ENCODE data around the gene ANKRD62.
"Not testable (repeated sequence)": the region's sequence is repeated elsewhere in the genome, so short reads cannot be mapped to it uniquely, and the experiment has no call there.

ANKRD62 gene

DNA sequence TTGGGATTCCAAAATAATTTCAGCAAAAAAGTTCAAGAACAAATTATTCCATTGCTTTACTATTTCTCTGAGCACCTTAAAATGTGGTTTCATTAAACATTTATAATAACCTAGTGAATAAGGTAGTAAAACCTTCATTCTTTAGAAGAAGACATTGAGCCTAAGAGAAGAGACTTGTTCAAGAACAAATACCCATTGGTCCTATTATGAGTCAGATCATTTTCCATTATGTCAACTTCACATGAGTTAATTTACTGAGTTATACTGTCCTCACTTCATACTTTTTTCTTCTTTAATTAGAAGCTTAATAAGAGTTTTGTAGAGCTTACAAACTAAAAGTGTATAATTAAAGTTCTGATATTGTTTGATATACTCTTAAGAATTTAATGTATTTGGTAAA is 5.5 kb downstream of the ANKRD62 start:
- DNase-seq, result no peak

- DNase-seq, result no peak
Observed at GRCh38 chr18:12101266-12101665, 7.6 kb downstream of the ANKRD62 start.

- no peak for DNase-seq
Observed at GRCh38 chr18:12102136-12102842, 8.6 kb downstream of the ANKRD62 start.

GRCh38 chr18:12106471-12106870 is 12.8 kb downstream of the ANKRD62 start:
- DNase-seq, result no peak

- no peak for DNase-seq
Observed at GRCh38 chr18:12109836-12110235, 16.2 kb downstream of the ANKRD62 start.

DNA sequence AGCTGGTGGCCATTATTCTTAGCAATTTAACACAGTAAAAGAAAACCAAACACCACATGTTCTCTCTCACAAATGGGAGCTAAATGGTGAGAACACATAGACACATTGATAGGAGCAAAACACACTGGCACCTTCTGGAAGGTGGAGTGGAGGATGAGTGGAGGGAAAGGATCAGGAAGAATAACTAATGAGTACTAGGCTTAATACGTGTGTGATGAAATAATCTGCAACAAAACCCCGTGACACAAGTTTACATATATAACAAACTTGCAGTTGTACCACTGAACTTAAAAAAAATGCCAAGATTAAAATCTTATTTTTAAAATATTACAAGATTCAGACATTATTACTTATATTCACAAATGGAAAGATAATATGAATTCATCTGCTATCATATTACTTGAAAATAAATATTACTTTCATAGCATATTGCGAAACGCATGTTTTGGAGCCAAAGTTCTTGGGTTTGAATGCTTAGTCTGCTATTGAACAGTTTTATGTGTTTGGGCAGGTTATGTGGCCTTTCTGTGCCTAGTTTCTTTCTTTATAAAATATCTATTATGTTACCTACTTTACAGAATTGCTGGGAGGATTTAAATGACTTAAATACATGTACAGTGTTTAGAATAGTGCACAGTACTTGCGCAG is 20.5 kb downstream of the ANKRD62 start:
- DNase-seq, result no peak

DNA sequence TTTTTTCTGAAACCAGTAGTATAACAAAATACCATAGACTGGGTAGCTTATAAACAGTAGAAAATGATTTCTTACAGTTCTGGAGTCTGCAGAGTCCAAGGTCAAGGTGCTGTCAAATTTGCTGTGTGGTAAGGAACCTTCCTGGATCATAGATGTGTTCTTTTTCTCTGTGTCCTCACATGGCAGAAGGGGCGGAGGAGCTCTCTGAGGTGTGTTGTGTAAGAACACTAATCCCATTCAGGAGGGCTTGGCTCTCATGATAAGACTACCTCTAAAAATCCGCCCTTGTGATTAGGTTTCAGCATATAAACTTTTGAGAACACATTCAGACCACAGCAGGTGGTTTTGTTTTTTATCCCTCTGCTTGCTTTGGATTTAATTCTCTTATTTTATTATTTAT is 25.7 kb downstream of the ANKRD62 start:
- DNase-seq, result no peak

DNA sequence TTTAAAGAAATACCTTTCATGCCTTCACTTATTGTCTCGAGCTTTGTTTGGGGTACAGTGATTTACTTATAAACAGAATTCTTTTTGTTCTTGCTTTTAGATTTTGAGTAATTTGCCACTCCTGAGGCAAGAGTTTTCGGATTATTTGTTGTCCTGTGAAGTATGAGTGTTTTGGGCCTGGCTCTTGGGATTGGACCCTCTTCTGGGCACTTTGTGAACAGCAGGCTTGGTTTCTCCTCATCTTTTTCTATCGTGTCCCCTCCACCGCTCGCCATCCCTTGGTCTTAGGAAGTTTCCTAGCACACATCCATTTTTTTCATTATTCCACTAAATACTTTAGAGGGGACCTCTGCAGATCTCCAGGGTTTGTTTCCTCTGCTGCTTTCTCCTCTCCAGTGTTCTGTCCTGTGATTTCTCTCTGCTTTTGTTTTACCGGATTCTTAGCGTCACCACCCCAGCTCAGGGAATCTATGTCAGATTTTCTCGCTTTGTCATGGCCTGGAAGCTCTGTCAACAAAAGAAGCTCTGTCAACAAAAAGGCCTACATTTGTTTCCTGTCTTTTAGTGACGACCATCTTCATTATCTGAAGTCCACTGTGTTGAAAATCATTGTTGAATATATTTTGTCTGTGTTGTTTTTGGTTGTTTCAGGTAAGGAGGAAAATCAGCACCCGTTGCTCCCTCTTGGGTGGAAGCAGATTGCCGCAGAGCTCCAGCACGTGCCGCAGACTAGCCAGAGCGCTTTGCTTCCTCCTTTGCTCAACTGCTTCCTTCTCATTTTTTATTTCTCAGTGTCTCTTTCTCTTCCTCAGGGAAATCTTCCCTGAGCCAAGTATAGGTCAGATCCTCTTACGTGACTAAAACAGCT is 27.8 kb downstream of the ANKRD62 start:
- DNase-seq, result no peak

DNA sequence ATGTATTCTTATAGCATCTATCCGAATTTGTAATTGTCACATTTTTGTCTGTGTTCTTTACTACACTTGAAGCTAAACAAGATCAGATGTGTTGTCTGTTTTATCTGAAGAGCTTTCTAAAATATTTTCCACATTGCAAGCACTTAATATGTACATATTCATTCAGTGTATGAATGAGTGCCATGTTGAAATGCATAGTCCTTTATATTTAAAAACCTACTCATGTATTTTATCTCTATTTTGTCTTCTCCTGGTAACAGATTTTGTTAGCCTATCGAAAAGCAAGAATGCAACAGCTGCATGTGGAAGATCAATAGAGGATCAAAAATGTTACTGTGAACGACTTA is 28.4 kb downstream of the ANKRD62 start:
- DNase-seq, result not testable (repeated sequence)

- not testable (repeated sequence) for DNase-seq
Observed at GRCh38 chr18:12127647-12128046, 34.0 kb downstream of the ANKRD62 start.

- not testable (repeated sequence) for DNase-seq
Observed at GRCh38 chr18:12138831-12139230, 45.2 kb downstream of the ANKRD62 start.

DNA sequence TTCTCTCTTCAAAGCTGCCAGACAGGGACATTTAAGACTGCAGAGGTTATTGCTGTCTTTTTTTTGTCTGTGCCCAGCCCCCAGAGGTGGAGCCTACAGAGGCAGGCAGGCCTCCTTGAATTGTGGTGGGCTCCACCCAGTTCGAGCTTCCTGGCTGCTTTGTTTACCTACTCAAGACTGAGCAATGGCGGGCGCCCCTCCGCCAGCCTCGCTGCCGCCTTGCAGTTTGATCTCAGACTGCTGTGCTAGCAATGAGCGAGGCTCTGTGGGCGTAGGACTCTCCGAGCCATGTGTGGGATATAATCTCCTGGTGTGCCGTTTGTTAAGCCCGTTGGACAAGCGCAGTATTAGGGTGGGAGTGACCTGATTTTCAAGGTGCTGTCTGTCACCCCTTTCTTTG is 47.2 kb downstream of the ANKRD62 start:
- not testable (repeated sequence) for DNase-seq

DNA sequence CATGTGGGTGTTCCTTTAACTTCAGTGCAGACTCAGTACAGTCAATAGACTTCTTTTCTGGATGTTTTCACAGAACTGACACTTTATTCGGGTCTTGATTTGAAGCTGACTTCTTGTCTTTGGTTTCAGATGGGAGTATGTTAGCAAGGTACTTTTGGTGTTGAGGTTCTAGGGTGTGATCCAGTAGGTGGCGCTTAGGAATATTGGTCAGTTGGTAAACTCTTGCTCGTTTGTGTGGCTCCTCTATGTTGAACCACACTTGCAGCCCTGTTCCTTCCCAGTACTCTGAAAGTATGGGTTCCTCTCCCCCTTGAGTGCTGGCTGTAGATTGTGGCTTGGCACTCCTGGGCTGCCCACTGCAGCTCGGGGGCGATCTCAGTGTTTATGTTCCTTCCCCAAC is 48.1 kb downstream of the ANKRD62 start:
- not testable (repeated sequence) for DNase-seq

GRCh38 chr18:12149431-12149830 is 55.8 kb downstream of the ANKRD62 start:
- not testable (repeated sequence) for DNase-seq

DNA sequence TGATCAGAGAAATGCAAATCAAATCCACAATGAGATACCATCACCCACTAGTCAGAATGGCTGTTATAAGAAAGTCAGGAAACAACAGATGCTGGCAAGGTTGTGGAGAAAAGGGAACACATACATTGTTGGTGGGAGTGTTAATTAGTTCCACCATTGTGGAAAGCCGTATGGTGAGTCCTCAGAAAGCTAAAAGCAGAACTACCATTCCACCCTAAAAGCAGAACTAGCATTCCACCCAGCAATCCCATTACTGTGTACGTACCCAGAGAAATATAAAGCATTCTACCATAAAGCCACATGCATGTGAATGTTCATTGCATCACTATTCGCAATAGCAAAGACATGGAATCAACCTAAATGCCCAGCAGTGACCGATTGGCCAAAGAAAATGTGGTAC is 60.7 kb downstream of the ANKRD62 start:
- no peak for DNase-seq

- DNase-seq, result no peak
Observed at GRCh38 chr18:12155996-12156395, 62.4 kb downstream of the ANKRD62 start.

- DNase-seq, result no peak
Observed at GRCh38 chr18:12159446-12159845, 65.8 kb downstream of the ANKRD62 start.

DNA sequence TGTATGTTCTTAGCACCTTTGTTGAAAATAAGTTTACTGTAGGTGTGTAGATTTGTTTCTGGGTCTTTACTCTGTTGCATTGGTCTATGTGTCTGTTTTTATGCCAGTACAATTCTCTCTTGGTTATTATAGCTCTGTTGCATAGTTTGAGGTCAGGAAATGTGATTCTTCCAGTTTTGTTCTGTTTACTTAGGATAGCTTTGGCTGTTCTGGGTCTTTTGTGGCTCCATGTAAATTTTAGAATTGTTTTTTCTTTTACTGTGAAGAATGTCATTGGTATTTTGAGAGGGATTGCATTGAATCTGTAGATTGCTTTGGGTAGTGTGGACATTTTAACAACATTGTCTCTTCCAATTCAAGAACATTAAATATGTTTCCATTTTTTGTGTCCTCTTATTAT is 69.1 kb downstream of the ANKRD62 start:
- DNase-seq, result no peak

DNA sequence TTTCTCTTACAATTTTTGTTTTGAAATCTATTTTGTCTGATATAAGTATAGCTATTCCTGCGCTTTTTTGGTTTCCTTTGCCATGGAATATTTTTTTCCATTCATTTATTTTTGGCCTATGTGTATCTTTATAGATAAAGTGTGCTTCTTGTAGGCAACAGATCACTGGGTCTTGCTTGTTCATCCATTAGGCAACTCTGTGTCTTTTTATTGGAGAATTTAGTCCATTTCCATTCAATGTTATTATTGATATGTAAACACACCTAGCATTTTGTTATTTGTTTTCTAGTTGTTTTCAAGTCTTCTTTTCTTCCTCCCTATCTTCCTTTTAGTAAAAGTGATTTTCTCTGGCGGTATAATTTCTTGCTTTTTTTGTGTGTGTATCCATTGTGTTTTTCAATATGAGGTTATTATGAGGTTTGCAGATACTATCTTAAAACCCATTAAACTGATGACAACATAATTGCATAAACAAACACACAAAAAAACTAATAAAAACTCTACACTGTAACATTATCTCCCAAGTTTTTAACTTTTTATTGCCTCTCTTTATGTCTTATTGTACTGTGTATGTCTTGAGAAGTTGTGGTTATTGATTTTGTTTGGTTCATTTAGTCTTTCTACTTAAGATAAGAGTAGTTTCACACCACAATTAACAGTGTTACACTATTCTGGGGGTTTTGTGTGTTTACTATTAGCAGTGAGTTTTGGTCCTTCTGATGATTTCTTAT is 71.6 kb downstream of the ANKRD62 start:
- DNase-seq, result no peak

All from CD4-positive, alpha-beta T cell treated with Interleukin-4 for 1 hour (primary cell).